GM23338 (cell line): ENCODE results near the gene SLC6A13. TPM values are rescaled to one million over a fixed set of nuclear protein-coding genes. Genes with fewer than 3 reads are reported as not detected.

Source experiments
- ATAC-seq: fragments of 200-7000 bp; cut with Tn5 transposase; 3 replicates; pipeline ENCODE4 v1.9.1; 2020
- DNase-seq: peaks from one replicate; pipeline ENCODE4 v3.0.0-alpha.2; 2015; ENCODE audit warnings: low spot score
- H2AFZ ChIP-seq: fragments of 200-600 bp; sonication (generic); 2 replicates; pipeline ENCODE4 v1.8.0; 2016; ENCODE audit warnings: antibody characterized with exemption, mild to moderate bottlenecking, moderate library complexity
- H3F3A ChIP-seq: fragments of 200-600 bp; sonication (generic); replicated peaks from 2 replicates; pipeline ENCODE4 v1.8.0; 2017; ENCODE audit warnings: antibody characterized with exemption, mixed run types, low read depth
- H3K27ac ChIP-seq: fragments of 200-600 bp; sonication (generic); 2 replicates; pipeline ENCODE4 v1.6.1; 2016; ENCODE audit warnings: low read depth
- H3K27me3 ChIP-seq: fragments of 200-600 bp; sonication (generic); 2 replicates; pipeline ENCODE4 v1.8.0; 2016; ENCODE audit warnings: mild to moderate bottlenecking, mixed run types, moderate library complexity; ENCODE audit not compliant: insufficient read depth
- H3K36me3 ChIP-seq: fragments of 200-600 bp; sonication (generic); 2 replicates; pipeline ENCODE4 v1.8.0; 2016; ENCODE audit warnings: mild to moderate bottlenecking; ENCODE audit not compliant: insufficient read depth
- H3K4me1 ChIP-seq: fragments of 200-600 bp; sonication (generic); 2 replicates; pipeline ENCODE4 v1.8.0; 2016; ENCODE audit warnings: mild to moderate bottlenecking, moderate library complexity; ENCODE audit not compliant: insufficient read depth
- H3K4me2 ChIP-seq: fragments of 200-600 bp; sonication (generic); 2 replicates; pipeline ENCODE4 v1.7.1; 2017; ENCODE audit warnings: mixed run types
- H3K4me3 ChIP-seq: fragments of 200-600 bp; sonication (generic); 2 replicates; pipeline ENCODE4 v1.6.1; 2016; ENCODE audit warnings: mixed run types
- H3K79me2 ChIP-seq: fragments of 200-600 bp; sonication (generic); replicated peaks from 2 replicates; pipeline ENCODE4 v1.8.0; 2017; ENCODE audit warnings: mild to moderate bottlenecking; ENCODE audit not compliant: insufficient read depth
- H3K9me2 ChIP-seq: fragments of 200-600 bp; sonication (generic); 2 replicates; pipeline ENCODE4 v1.8.0; 2017; ENCODE audit not compliant: insufficient read depth
- H4K20me1 ChIP-seq: fragments of 200-600 bp; sonication (generic); replicated peaks from 2 replicates; pipeline ENCODE4 v1.8.0; 2017; ENCODE audit warnings: mild to moderate bottlenecking; ENCODE audit not compliant: insufficient read depth
- H3K27ac Mint-ChIP-seq: 2 replicates; pipeline ENCODE4 v1.8.0; 2020; ENCODE audit warnings: inconsistent platforms, mild to moderate bottlenecking, moderate library complexity, mixed read lengths
- H3K27me3 Mint-ChIP-seq: 3 replicates; pipeline ENCODE4 v1.8.0; 2022; ENCODE audit warnings: low read depth, mild to moderate bottlenecking, moderate library complexity, mixed read lengths, inconsistent platforms; ENCODE audit not compliant: insufficient read depth, poor library complexity
- H3K36me3 Mint-ChIP-seq: 3 replicates; pipeline ENCODE4 v1.8.0; 2021; ENCODE audit warnings: low read depth, mild to moderate bottlenecking, inconsistent platforms, moderate library complexity, mixed read lengths
- H3K4me1 Mint-ChIP-seq: 3 replicates; pipeline ENCODE4 v1.8.0; 2020; ENCODE audit warnings: mild to moderate bottlenecking, inconsistent platforms, mixed read lengths
- H3K4me3 Mint-ChIP-seq: 3 replicates; pipeline ENCODE4 v1.8.0; 2021; ENCODE audit warnings: moderate library complexity, mild to moderate bottlenecking, inconsistent platforms, mixed read lengths
- H3K9me3 Mint-ChIP-seq: 3 replicates; pipeline ENCODE4 v1.8.0; 2020; ENCODE audit warnings: moderate library complexity, mild to moderate bottlenecking, inconsistent platforms, mixed read lengths
- EZH2 ChIP-seq: fragments of 200-600 bp; sonication (generic); IDR thresholded peaks from one replicate; pipeline ENCODE4 v1.8.0; 2017; ENCODE audit warnings: antibody characterized with exemption, mild to moderate bottlenecking, low read depth; ENCODE audit not compliant: unreplicated experiment
- EZH2phosphoT487 ChIP-seq: fragments of 200-600 bp; sonication (generic); IDR thresholded peaks from one replicate; pipeline ENCODE4 v1.8.1; 2018; ENCODE audit warnings: antibody characterized with exemption; ENCODE audit not compliant: unreplicated experiment
- ZNF331 ChIP-seq: fragments of 250-450 bp; sonication (Bioruptor Pico); IDR thresholded peaks from 2 replicates; pipeline ENCODE4 v1.5.0; 2020; ENCODE audit warnings: low read depth, mild to moderate bottlenecking, moderate library complexity
- polyA plus RNA-seq: library from polyadenylated mRNA; unstranded; fragments of >200 nt; fragmentation: Nextera tagmentation; extraction: Ambion mirVana; gene quantifications from 2 replicates; pipeline ENCODE4 v1.2.1, GENCODE V29; 2016
- total RNA-seq: library from RNA; depleted of rRNA; stranded (reverse); fragments of >200 nt; shearing (Covaris generic); gene quantifications from 2 replicates; pipeline ENCODE4 v1.2.3, GENCODE V29; 2014
- TF ChIP-seq, protein P1 (sequence below): IDR thresholded peaks from one replicate; pipeline ENCODE4 v1.6.1; 2018; ENCODE audit warnings: antibody characterized with exemption; ENCODE audit not compliant: unreplicated experiment
- TF ChIP-seq, protein P2 (sequence below), 2 experiments: fragments of 200-600 bp in 1 of 2; sonication (generic) in 1 of 2; conservative IDR thresholded peaks; 2 replicates each; pipeline versions ENCODE4 v1.5.1 to v1.6.1; 2016 to 2017; ENCODE audit warnings: antibody characterized with exemption in 2 of 2, low read depth in 2 of 2, mild to moderate bottlenecking in 2 of 2, moderate library complexity in 1 of 2

SLC6A13 gene
- total and polyA plus RNA-seq, 2 experiments from 2014 or later: not detected

DNA sequence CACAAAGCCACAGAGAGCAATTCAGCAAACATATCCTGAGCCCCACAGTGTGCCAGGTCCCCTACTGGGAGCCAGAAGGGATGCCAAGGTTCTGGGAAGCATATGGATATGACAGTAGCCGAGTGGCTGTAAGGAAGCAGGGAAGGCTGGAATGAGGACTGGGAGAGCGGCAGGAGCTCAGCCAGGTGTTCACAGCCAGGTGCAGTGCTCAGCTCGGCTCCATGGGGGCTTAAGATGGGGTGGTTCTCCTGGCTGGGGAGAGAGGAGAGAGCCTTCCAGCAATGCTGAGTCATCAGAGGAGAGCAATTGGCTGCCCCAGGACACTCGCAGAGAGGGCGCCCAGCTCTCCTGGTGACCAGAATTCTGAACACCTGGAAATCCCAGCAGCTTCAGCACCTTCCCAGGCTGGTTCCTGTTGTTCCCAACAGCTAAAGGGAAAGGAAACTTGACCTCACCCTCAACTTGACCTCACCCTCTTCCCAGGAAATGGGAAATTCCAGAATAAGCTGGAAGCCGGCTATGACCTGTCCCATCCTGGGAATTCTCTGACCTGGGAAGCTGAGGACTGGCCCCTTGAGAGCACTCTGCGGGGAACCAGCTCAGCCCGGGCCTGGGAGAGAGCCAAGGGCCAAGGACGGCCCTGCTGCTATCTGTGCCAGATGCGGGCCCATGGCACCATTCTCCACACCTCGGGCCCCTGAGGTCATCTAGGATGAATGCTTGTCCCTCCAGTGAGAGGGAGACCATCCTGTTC, 83.3 kb downstream of the SLC6A13 start (continued):
- TF ChIP-seq, protein P1, sequence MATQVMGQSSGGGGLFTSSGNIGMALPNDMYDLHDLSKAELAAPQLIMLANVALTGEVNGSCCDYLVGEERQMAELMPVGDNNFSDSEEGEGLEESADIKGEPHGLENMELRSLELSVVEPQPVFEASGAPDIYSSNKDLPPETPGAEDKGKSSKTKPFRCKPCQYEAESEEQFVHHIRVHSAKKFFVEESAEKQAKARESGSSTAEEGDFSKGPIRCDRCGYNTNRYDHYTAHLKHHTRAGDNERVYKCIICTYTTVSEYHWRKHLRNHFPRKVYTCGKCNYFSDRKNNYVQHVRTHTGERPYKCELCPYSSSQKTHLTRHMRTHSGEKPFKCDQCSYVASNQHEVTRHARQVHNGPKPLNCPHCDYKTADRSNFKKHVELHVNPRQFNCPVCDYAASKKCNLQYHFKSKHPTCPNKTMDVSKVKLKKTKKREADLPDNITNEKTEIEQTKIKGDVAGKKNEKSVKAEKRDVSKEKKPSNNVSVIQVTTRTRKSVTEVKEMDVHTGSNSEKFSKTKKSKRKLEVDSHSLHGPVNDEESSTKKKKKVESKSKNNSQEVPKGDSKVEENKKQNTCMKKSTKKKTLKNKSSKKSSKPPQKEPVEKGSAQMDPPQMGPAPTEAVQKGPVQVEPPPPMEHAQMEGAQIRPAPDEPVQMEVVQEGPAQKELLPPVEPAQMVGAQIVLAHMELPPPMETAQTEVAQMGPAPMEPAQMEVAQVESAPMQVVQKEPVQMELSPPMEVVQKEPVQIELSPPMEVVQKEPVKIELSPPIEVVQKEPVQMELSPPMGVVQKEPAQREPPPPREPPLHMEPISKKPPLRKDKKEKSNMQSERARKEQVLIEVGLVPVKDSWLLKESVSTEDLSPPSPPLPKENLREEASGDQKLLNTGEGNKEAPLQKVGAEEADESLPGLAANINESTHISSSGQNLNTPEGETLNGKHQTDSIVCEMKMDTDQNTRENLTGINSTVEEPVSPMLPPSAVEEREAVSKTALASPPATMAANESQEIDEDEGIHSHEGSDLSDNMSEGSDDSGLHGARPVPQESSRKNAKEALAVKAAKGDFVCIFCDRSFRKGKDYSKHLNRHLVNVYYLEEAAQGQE: no peak

GRCh38 chr12:178829-179109, 83.9 kb downstream of the SLC6A13 start:
- DNase-seq (no peak), ATAC-seq (peak; percentile 9)
- peaks cover 32% of the 10 kb centered on the region for H3K4me1 Mint-ChIP-seq
- Histone ChIP-seq H3K79me2 (no peaks in the 10 kb centered on the region), H2AFZ (no peak overlapping the region), H3F3A (no peaks in the 10 kb centered on the region), H3K4me3 (no peak overlapping the region), H3K4me1 (no peaks in the 10 kb centered on the region; the same call in 1 of the 2 replicates), H3K4me2 (no peak overlapping the region), H3K27me3 (no peaks in the 10 kb centered on the region), H3K36me3 (no peaks in the 10 kb centered on the region; the same call in 1 of the 2 replicates), H4K20me1 (no peaks in the 10 kb centered on the region), H3K27ac (no peak overlapping the region), H3K9me2 (no peaks in the 10 kb centered on the region)
- H3K9me3 Mint-ChIP-seq: no peaks in the 10 kb centered on the region
- no peak overlapping the region for H3K27ac Mint-ChIP-seq
- peaks cover 9% of the 10 kb centered on the region for H3K27me3 Mint-ChIP-seq
- TF ChIP-seq, protein P2, sequence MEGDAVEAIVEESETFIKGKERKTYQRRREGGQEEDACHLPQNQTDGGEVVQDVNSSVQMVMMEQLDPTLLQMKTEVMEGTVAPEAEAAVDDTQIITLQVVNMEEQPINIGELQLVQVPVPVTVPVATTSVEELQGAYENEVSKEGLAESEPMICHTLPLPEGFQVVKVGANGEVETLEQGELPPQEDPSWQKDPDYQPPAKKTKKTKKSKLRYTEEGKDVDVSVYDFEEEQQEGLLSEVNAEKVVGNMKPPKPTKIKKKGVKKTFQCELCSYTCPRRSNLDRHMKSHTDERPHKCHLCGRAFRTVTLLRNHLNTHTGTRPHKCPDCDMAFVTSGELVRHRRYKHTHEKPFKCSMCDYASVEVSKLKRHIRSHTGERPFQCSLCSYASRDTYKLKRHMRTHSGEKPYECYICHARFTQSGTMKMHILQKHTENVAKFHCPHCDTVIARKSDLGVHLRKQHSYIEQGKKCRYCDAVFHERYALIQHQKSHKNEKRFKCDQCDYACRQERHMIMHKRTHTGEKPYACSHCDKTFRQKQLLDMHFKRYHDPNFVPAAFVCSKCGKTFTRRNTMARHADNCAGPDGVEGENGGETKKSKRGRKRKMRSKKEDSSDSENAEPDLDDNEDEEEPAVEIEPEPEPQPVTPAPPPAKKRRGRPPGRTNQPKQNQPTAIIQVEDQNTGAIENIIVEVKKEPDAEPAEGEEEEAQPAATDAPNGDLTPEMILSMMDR (conservative IDR thresholded peaks at IDR 0.05; ENCODE audit: low read depth in 2 of 2): peak in 1 of 2 experiments; percentile 14; a peak in 1 of 4 replicates
- TF ChIP-seq EZH2phosphoT487: no peak
- no peak overlapping the region for H3K4me3 Mint-ChIP-seq
- H3K36me3 Mint-ChIP-seq: no peaks in the 10 kb centered on the region; the same call in 2 of the 3 replicates

DNA sequence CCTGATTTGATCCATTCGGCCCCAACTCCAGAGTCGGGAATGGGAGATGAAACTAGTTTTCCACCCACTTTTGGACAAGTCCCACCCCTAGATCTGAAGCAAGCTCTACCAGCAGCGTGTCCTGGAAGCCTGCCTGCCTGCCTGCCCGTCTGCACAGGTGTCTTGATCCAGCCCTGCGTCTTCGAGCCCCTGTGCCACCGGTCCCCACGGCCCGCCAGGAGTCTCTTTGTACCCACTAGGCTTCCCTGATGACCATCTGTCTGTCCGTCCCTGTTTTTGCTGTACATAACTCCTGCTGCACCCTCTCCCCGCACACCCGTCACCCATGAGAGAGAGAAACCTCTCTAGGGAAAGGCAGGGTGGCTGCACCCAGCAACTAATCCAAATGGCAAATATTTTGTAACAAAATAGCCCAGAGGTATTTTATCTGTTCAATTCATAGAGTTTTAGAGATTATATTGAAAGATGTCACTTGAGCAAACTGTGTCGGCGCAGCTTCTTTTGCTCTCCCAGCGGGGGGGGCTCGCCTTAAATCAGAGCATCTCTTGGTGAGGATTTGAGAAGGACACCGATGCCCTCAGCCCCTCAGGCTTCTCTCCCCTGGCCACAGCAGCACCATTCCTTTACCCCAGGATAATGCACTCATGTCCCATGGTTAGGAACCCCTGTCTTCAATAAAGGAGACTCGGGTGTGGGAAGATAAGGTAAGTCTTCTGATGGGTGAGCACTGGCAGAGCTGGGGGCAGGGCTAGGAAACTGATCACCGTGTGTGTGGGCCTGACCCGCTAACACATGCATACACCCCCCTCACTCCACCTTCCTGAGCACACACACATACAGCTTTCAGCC, 84.4 kb downstream of the SLC6A13 start:
- Histone ChIP-seq H3K4me3 (no peak overlapping the region), H3K9me2 (no peaks in the 10 kb centered on the region), H3K36me3 (no peaks in the 10 kb centered on the region; the same call in 1 of the 2 replicates), H3F3A (no peaks in the 10 kb centered on the region), H4K20me1 (no peaks in the 10 kb centered on the region), H2AFZ (no peak overlapping the region), H3K4me1 (no peaks in the 10 kb centered on the region; the same call in 1 of the 2 replicates), H3K27me3 (no peaks in the 10 kb centered on the region), H3K79me2 (no peaks in the 10 kb centered on the region), H3K27ac (no peak overlapping the region), H3K4me2 (no peak overlapping the region)
- Mint-ChIP-seq H3K36me3 (no peaks in the 10 kb centered on the region; the same call in 2 of the 3 replicates), H3K4me3 (no peak overlapping the region), H3K27me3 (peaks cover 9% of the 10 kb centered on the region), H3K4me1 (peaks cover 32% of the 10 kb centered on the region), H3K9me3 (no peaks in the 10 kb centered on the region), H3K27ac (no peak overlapping the region)
- ATAC-seq: no peak
- no peak for DNase-seq
- no peak for TF ChIP-seq ZNF331 (CRISPR knock-in tag)
- TF ChIP-seq, protein P2 (conservative IDR thresholded peaks at IDR 0.05; ENCODE audit: low read depth in 2 of 2): no peak
- TF ChIP-seq EZH2: no peak
- TF ChIP-seq, protein P1: no peak
